Liver (tissue), 3 donors: ENCODE measurements around the gene SEPTIN5.

ENCODE experiments used
- ATF3 ChIP-seq: IDR thresholded peaks from 2 replicates; pipeline ENCODE4 v1.6.1; 2016; ENCODE audit warnings: antibody characterized with exemption
- CTCF ChIP-seq: fragments of 150-350 bp; IDR thresholded peaks from 2 replicates; pipeline ENCODE4 v1.5.1; 2017; ENCODE audit warnings: improper control_type of control experiment, low read depth, low read length; ENCODE audit not compliant: missing input control
- EGR1 ChIP-seq, 2 donors: IDR thresholded peaks; 2 replicates each; pipeline ENCODE4 v1.6.1; 2016 to 2018; ENCODE audit warnings: antibody characterized with exemption in 2 of 2, low read depth in 2 of 2
- FOXA1 ChIP-seq: IDR thresholded peaks from 2 replicates; pipeline ENCODE4 v1.6.1; 2016; ENCODE audit warnings: antibody characterized with exemption
- GABPA ChIP-seq, 2 donors: IDR thresholded peaks in 1 of 2; conservative IDR thresholded peaks in 1 of 2; 2 replicates each; pipeline ENCODE4 v1.6.1; 2016; ENCODE audit warnings: antibody characterized with exemption in 2 of 2, mild to moderate bottlenecking in 1 of 2, moderate library complexity in 1 of 2
- JUND ChIP-seq, 2 donors: IDR thresholded peaks; 2 replicates each; pipeline ENCODE4 v1.6.1; 2016; ENCODE audit warnings: antibody characterized with exemption in 2 of 2
- NR2F2 ChIP-seq: IDR thresholded peaks from 2 replicates; pipeline ENCODE4 v1.6.1; 2016; ENCODE audit warnings: antibody characterized with exemption
- RAD21 ChIP-seq, 2 donors: IDR thresholded peaks; 2 replicates each; pipeline ENCODE4 v1.6.1; 2016; ENCODE audit warnings: antibody characterized with exemption in 2 of 2, mild to moderate bottlenecking in 2 of 2
- SP1 ChIP-seq: IDR thresholded peaks from 2 replicates; pipeline ENCODE4 v1.6.1; 2018; ENCODE audit warnings: antibody characterized with exemption, mild to moderate bottlenecking
- TAF1 ChIP-seq: conservative IDR thresholded peaks from 2 replicates; pipeline ENCODE4 v1.6.1; 2016; ENCODE audit warnings: antibody characterized with exemption, mild to moderate bottlenecking
- YY1 ChIP-seq: IDR thresholded peaks from 2 replicates; pipeline ENCODE4 v1.6.1; 2016; ENCODE audit warnings: antibody characterized with exemption, mild to moderate bottlenecking
- ZBTB33 ChIP-seq: IDR thresholded peaks from 2 replicates; pipeline ENCODE4 v1.6.1; 2016; ENCODE audit warnings: antibody characterized with exemption
- TF ChIP-seq, protein P1 (sequence below): IDR thresholded peaks from 2 replicates; pipeline ENCODE4 v1.6.1; 2016; ENCODE audit warnings: antibody characterized with exemption, mild to moderate bottlenecking
- TF ChIP-seq, protein P2 (sequence below): IDR thresholded peaks from 2 replicates; pipeline ENCODE4 v1.6.1; 2016; ENCODE audit warnings: antibody characterized with exemption
- donor health status: healthy.
- donor health status: healthy.

DNA sequence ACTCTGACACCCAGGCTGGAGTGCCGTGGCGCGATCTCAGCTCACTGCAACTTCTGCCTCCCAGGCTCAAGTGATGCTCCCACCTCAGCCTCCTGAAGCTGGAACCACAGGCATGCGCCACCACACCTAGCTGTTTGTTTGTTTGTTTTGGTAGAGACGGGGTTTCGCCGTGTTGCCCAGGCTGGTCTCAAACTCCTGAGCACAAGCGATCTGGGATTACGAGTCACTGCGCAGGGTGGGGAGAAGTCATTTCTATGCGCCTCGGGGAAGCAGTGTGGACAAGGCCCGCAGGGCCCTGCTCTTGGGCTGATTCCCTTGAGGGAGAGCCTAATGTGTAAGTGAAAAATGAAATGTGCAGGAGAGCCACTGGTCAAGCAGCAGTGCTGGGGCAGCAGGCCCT, 19.6 kb upstream of the SEPTIN5 start:
- TF ChIP-seq FOXA1 = no peak
- TF ChIP-seq, protein P1, sequence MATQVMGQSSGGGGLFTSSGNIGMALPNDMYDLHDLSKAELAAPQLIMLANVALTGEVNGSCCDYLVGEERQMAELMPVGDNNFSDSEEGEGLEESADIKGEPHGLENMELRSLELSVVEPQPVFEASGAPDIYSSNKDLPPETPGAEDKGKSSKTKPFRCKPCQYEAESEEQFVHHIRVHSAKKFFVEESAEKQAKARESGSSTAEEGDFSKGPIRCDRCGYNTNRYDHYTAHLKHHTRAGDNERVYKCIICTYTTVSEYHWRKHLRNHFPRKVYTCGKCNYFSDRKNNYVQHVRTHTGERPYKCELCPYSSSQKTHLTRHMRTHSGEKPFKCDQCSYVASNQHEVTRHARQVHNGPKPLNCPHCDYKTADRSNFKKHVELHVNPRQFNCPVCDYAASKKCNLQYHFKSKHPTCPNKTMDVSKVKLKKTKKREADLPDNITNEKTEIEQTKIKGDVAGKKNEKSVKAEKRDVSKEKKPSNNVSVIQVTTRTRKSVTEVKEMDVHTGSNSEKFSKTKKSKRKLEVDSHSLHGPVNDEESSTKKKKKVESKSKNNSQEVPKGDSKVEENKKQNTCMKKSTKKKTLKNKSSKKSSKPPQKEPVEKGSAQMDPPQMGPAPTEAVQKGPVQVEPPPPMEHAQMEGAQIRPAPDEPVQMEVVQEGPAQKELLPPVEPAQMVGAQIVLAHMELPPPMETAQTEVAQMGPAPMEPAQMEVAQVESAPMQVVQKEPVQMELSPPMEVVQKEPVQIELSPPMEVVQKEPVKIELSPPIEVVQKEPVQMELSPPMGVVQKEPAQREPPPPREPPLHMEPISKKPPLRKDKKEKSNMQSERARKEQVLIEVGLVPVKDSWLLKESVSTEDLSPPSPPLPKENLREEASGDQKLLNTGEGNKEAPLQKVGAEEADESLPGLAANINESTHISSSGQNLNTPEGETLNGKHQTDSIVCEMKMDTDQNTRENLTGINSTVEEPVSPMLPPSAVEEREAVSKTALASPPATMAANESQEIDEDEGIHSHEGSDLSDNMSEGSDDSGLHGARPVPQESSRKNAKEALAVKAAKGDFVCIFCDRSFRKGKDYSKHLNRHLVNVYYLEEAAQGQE = no peak
- TF ChIP-seq CTCF = no peak
- TF ChIP-seq GABPA (IDR thresholded peaks at IDR 0.05 in 1 of 2, conservative IDR thresholded peaks at IDR 0.05 in 1 of 2) = no peak
- TF ChIP-seq ATF3 = no peak
- TF ChIP-seq RAD21 (IDR thresholded peaks at IDR 0.05) = no peak
- TF ChIP-seq, protein P2, sequence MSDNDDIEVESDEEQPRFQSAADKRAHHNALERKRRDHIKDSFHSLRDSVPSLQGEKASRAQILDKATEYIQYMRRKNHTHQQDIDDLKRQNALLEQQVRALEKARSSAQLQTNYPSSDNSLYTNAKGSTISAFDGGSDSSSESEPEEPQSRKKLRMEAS = no peak
- TF ChIP-seq YY1 = no peak
- no peak for TF ChIP-seq JUND (IDR thresholded peaks at IDR 0.05)
- TF ChIP-seq ZBTB33 = no peak
- no peak for TF ChIP-seq SP1
- no peak for TF ChIP-seq TAF1
- no peak for TF ChIP-seq EGR1 (IDR thresholded peaks at IDR 0.05; ENCODE audit: low read depth in 2 of 2)
- TF ChIP-seq NR2F2 = no peak
